ENCODE measurements around the gene KMT5B. TPM values are rescaled to one million over a fixed set of nuclear protein-coding genes. Genes with fewer than 3 reads are reported as not detected.

The KMT5B gene
- total RNA-seq, 1 experiment from 2014 or later, result 43.8 TPM

DNA sequence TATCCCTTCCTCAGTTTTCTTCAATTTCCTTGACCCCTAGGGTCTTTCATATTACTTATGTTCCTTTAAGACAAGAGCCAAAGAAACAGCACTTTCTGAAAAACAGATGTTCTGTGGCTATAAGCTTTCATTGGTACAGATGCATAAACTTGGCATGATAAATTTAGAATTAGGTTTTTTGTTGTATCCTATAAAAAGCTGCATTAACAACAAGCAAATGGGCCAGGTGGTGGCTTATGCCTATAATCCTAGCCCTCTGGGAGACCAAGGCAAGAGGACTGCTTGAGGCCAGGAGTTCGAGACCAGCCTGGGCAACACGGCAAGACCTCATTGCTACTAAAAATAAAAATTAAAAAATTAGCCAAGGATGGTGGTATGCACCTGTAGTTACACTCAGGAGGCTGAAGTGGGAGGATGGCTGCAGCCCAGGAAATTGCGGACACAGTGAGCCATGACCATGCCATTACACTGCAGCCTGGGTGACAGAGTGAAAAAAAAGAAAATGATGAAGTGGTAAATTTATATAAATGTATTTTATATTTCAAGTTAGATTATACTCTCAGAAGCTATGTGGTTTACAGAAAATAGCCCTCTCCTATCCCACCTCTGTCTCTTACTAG, 18.3 kb downstream of the KMT5B start:
- H3K27me3 Mint-ChIP-seq (ENCODE audit: low read depth), result no peaks in the 10 kb centered on the region
- H3K36me3 Mint-ChIP-seq, result no peaks in the 10 kb centered on the region
- H3K4me1 Mint-ChIP-seq, result peaks cover 40% of the 10 kb centered on the region
- H3K27ac Mint-ChIP-seq, result no peak overlapping the region
- ATAC-seq (no peak), DNase-seq (ENCODE audit: low spot score) (no peak)
- ChIA-PET POLR2A (no interaction called here), CTCF (interaction anchor here (3.5 kb wide), 1 partner anchor 14 kb away, joined by 18 read pairs; no protein-coding TSS in a partner anchor)
- H3K9me3 Mint-ChIP-seq, result no peaks in the 10 kb centered on the region
- no peak overlapping the region for H3K4me3 Mint-ChIP-seq
- TF ChIP-seq TCF7 (CRISPR knock-in tag; IDR thresholded peaks at IDR 0.05; ENCODE audit: low read depth), result no peak
- TF ChIP-seq ZBTB21 (CRISPR knock-in tag; IDR thresholded peaks at IDR 0.05; ENCODE audit: borderline replicate concordance), result no peak
- TF ChIP-seq, protein P1, sequence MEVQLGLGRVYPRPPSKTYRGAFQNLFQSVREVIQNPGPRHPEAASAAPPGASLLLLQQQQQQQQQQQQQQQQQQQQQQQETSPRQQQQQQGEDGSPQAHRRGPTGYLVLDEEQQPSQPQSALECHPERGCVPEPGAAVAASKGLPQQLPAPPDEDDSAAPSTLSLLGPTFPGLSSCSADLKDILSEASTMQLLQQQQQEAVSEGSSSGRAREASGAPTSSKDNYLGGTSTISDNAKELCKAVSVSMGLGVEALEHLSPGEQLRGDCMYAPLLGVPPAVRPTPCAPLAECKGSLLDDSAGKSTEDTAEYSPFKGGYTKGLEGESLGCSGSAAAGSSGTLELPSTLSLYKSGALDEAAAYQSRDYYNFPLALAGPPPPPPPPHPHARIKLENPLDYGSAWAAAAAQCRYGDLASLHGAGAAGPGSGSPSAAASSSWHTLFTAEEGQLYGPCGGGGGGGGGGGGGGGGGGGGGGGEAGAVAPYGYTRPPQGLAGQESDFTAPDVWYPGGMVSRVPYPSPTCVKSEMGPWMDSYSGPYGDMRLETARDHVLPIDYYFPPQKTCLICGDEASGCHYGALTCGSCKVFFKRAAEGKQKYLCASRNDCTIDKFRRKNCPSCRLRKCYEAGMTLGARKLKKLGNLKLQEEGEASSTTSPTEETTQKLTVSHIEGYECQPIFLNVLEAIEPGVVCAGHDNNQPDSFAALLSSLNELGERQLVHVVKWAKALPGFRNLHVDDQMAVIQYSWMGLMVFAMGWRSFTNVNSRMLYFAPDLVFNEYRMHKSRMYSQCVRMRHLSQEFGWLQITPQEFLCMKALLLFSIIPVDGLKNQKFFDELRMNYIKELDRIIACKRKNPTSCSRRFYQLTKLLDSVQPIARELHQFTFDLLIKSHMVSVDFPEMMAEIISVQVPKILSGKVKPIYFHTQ (CRISPR knock-in tag; IDR thresholded peaks at IDR 0.05), result no peak
- no peak for TF ChIP-seq ZNF263 (CRISPR knock-in tag; IDR thresholded peaks at IDR 0.05; ENCODE audit: low read depth)
- TF ChIP-seq ZNF219 (CRISPR knock-in tag; IDR thresholded peaks at IDR 0.05; ENCODE audit: borderline replicate concordance), result no peak
- no peak for TF ChIP-seq RELA (CRISPR knock-in tag; IDR thresholded peaks at IDR 0.05; ENCODE audit: borderline replicate concordance)
- TF ChIP-seq ZNF671 (CRISPR knock-in tag; IDR thresholded peaks at IDR 0.05), result no peak
- TF ChIP-seq FOXK1 (CRISPR knock-in tag; IDR thresholded peaks at IDR 0.05), result no peak
- TF ChIP-seq, protein P2, sequence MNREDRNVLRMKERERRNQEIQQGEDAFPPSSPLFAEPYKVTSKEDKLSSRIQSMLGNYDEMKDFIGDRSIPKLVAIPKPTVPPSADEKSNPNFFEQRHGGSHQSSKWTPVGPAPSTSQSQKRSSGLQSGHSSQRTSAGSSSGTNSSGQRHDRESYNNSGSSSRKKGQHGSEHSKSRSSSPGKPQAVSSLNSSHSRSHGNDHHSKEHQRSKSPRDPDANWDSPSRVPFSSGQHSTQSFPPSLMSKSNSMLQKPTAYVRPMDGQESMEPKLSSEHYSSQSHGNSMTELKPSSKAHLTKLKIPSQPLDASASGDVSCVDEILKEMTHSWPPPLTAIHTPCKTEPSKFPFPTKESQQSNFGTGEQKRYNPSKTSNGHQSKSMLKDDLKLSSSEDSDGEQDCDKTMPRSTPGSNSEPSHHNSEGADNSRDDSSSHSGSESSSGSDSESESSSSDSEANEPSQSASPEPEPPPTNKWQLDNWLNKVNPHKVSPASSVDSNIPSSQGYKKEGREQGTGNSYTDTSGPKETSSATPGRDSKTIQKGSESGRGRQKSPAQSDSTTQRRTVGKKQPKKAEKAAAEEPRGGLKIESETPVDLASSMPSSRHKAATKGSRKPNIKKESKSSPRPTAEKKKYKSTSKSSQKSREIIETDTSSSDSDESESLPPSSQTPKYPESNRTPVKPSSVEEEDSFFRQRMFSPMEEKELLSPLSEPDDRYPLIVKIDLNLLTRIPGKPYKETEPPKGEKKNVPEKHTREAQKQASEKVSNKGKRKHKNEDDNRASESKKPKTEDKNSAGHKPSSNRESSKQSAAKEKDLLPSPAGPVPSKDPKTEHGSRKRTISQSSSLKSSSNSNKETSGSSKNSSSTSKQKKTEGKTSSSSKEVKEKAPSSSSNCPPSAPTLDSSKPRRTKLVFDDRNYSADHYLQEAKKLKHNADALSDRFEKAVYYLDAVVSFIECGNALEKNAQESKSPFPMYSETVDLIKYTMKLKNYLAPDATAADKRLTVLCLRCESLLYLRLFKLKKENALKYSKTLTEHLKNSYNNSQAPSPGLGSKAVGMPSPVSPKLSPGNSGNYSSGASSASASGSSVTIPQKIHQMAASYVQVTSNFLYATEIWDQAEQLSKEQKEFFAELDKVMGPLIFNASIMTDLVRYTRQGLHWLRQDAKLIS (CRISPR knock-in tag; IDR thresholded peaks at IDR 0.05; ENCODE audit: borderline replicate concordance), result no peak
- TF ChIP-seq JAZF1 (CRISPR knock-in tag; IDR thresholded peaks at IDR 0.05), result no peak
- TF ChIP-seq, protein P3, sequence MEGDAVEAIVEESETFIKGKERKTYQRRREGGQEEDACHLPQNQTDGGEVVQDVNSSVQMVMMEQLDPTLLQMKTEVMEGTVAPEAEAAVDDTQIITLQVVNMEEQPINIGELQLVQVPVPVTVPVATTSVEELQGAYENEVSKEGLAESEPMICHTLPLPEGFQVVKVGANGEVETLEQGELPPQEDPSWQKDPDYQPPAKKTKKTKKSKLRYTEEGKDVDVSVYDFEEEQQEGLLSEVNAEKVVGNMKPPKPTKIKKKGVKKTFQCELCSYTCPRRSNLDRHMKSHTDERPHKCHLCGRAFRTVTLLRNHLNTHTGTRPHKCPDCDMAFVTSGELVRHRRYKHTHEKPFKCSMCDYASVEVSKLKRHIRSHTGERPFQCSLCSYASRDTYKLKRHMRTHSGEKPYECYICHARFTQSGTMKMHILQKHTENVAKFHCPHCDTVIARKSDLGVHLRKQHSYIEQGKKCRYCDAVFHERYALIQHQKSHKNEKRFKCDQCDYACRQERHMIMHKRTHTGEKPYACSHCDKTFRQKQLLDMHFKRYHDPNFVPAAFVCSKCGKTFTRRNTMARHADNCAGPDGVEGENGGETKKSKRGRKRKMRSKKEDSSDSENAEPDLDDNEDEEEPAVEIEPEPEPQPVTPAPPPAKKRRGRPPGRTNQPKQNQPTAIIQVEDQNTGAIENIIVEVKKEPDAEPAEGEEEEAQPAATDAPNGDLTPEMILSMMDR (IDR thresholded peaks at IDR 0.05), result no peak
- no peak for TF ChIP-seq MXD4 (CRISPR knock-in tag; IDR thresholded peaks at IDR 0.05; ENCODE audit: borderline replicate concordance)
- no peak for TF ChIP-seq GRHL2 (CRISPR knock-in tag; IDR thresholded peaks at IDR 0.05; ENCODE audit: insufficient replicate concordance, severe bottlenecking)
- TF ChIP-seq, protein P4, sequence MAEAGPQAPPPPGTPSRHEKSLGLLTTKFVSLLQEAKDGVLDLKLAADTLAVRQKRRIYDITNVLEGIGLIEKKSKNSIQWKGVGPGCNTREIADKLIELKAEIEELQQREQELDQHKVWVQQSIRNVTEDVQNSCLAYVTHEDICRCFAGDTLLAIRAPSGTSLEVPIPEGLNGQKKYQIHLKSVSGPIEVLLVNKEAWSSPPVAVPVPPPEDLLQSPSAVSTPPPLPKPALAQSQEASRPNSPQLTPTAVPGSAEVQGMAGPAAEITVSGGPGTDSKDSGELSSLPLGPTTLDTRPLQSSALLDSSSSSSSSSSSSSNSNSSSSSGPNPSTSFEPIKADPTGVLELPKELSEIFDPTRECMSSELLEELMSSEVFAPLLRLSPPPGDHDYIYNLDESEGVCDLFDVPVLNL (CRISPR knock-in tag; IDR thresholded peaks at IDR 0.05; ENCODE audit: borderline replicate concordance, low read depth), result no peak
- TF ChIP-seq, protein P5, sequence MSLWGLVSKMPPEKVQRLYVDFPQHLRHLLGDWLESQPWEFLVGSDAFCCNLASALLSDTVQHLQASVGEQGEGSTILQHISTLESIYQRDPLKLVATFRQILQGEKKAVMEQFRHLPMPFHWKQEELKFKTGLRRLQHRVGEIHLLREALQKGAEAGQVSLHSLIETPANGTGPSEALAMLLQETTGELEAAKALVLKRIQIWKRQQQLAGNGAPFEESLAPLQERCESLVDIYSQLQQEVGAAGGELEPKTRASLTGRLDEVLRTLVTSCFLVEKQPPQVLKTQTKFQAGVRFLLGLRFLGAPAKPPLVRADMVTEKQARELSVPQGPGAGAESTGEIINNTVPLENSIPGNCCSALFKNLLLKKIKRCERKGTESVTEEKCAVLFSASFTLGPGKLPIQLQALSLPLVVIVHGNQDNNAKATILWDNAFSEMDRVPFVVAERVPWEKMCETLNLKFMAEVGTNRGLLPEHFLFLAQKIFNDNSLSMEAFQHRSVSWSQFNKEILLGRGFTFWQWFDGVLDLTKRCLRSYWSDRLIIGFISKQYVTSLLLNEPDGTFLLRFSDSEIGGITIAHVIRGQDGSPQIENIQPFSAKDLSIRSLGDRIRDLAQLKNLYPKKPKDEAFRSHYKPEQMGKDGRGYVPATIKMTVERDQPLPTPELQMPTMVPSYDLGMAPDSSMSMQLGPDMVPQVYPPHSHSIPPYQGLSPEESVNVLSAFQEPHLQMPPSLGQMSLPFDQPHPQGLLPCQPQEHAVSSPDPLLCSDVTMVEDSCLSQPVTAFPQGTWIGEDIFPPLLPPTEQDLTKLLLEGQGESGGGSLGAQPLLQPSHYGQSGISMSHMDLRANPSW (CRISPR knock-in tag; conservative IDR thresholded peaks at IDR 0.05; ENCODE audit: low read depth), result no peak
- no peak for TF ChIP-seq ESRRA (CRISPR knock-in tag; IDR thresholded peaks at IDR 0.05; ENCODE audit: borderline replicate concordance)
- TF ChIP-seq CBFB (CRISPR knock-in tag; IDR thresholded peaks at IDR 0.05; ENCODE audit: low read depth), result no peak
- no peak for TF ChIP-seq ZNF232 (CRISPR knock-in tag; IDR thresholded peaks at IDR 0.05)
- TF ChIP-seq, protein P6, sequence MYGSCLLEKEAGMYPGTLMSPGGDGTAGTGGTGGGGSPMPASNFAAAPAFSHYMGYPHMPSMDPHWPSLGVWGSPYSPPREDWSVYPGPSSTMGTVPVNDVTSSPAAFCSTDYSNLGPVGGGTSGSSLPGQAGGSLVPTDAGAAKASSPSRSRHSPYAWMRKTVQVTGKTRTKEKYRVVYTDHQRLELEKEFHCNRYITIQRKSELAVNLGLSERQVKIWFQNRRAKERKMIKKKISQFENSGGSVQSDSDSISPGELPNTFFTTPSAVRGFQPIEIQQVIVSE (CRISPR knock-in tag; IDR thresholded peaks at IDR 0.05; ENCODE audit: borderline replicate concordance), result no peak
- no peak for TF ChIP-seq NR3C1 (CRISPR knock-in tag; conservative IDR thresholded peaks at IDR 0.05; ENCODE audit: low read depth)
